Stomach (tissue), 9 donors: ENCODE results near the gene DEPDC1B. TPM values are rescaled to one million over a fixed set of nuclear protein-coding genes. Genes with fewer than 3 reads are reported as not detected.

ENCODE experiments used
- DNase-seq, 2 donors: peaks; one replicate each; pipeline versions ENCODE4 v3.0.0 to v3.0.0-alpha.2; 2013 to 2019
- H3K27ac ChIP-seq, 5 donors: fragments of 200-600 bp in 4 of 5; sonication (generic) in 4 of 5; one replicate each; pipeline ENCODE4 v1.5.1; 2013 to 2019; ENCODE audit warnings: mild to moderate bottlenecking in 1 of 5, moderate library complexity in 1 of 5
- H3K27me3 ChIP-seq, 3 donors: fragments of 200-600 bp; sonication (generic); one replicate each; pipeline ENCODE4 v1.5.1; 2017 to 2019; ENCODE audit warnings: mixed run types in 1 of 3
- H3K36me3 ChIP-seq, 4 donors: fragments of 200-600 bp; sonication (generic); 1 replicate in 3 of 4; 2 replicates in 1 of 4; pipeline ENCODE4 v1.5.1; 2016 to 2019
- H3K4me1 ChIP-seq, 4 donors: fragments of 200-600 bp; sonication (generic); one replicate each; pipeline ENCODE4 v1.5.1; 2016 to 2019
- H3K4me3 ChIP-seq, 4 donors: fragments of 200-600 bp; sonication (generic) in 3 of 4; one replicate each; pipeline ENCODE4 v1.5.1; 2016 to 2019; ENCODE audit warnings: mild to moderate bottlenecking in 1 of 4
- H3K9me3 ChIP-seq, 4 donors: fragments of 200-600 bp; sonication (generic); one replicate each; pipeline ENCODE4 v1.5.1; 2016 to 2019
- EP300 ChIP-seq: sonication (generic); formaldehyde crosslinking; IDR thresholded peaks from one replicate; pipeline ENCODE4 v1.6.1; 2017; ENCODE audit warnings: antibody characterized with exemption
- POLR2A ChIP-seq, 4 donors: fragments of 450-650 bp; IDR thresholded peaks; one replicate each; pipeline ENCODE4 v1.6.1; 2016; ENCODE audit warnings: antibody characterized with exemption in 4 of 4, control low read depth in 2 of 4, mild to moderate bottlenecking in 1 of 4, moderate library complexity in 1 of 4
- POLR2AphosphoS5 ChIP-seq, 3 donors: sonication (generic); formaldehyde crosslinking; IDR thresholded peaks; one replicate each; pipeline ENCODE4 v1.6.1; 2016; ENCODE audit warnings: antibody characterized with exemption in 3 of 3
- WGBS, 5 donors: extraction: QIAGEN DNeasy Blood & Tissue Kit in 3 of 5; methylation state at CpG; one replicate each; pipeline versions ENCODE4 v1.1.5 to v1.1.7; 2013 to 2018; 5-methylcytosine and 5-hydroxymethylcytosine counted together
- intact Hi-C: fragments of 100-400 bp; cut with DNase I; formaldehyde crosslinking; loops from one replicate; pipeline ENCODE4 v1.15.1; 2023; ENCODE audit warnings: low total_unique reads
- polyA plus RNA-seq, 3 donors: library from polyadenylated mRNA; stranded (reverse); fragments of 200-250 nt; gene quantifications; one replicate each; pipeline ENCODE4 v1.2.3, GENCODE V29; 2013
- total RNA-seq, 5 donors: library from RNA; depleted of rRNA; stranded (reverse); fragments of >200 nt; gene quantifications; one replicate each; pipeline versions ENCODE4 v1.1.0 to v1.2.3, GENCODE V29; 2014 to 2016
- TF ChIP-seq, protein P1 (sequence below), 7 experiments: fragments of 450-650 bp in 4 of 7; fragments of 200-600 bp in 3 of 7; sonication (generic) in 3 of 7; IDR thresholded peaks; one replicate each; pipeline ENCODE4 v1.5.1; 2016 to 2019; ENCODE audit warnings: antibody characterized with exemption in 7 of 7, control low read depth in 2 of 7, mild to moderate bottlenecking in 1 of 7
- donor health status: healthy with polysubstance abuse.
- donor health status: Bipolar disorder and iron deficiency.
- donor health status: healthy.

DEPDC1B gene
- total and polyA plus RNA-seq, 8 donors = 0.14 to 40.6 (median 1.9) TPM; not detected in 1

DNA sequence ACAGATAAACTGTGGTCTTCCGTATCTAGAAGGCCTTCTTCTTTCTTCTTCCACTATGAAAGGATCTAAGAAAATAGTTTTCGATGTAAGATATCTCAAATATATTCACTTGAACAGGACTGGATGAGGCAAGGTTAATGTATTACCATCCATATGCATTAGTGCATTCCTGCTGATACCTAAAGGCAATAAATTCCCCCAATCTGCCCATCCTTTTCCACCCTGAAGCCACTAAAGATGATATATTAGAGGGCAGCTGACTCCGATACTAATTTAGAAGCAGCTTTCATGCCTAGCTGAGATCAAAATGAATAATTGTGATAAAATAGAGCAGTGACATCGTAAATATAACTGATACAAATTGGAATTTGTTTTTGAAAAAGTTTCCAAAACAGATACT is 63.3 kb downstream of the DEPDC1B start:
- intact Hi-C loops = no loop called here
- no peaks in the 10 kb centered on the region for H3K4me1 ChIP-seq
- no peaks in the 10 kb centered on the region for H3K36me3 ChIP-seq
- H3K27ac ChIP-seq = no peak overlapping the region
- no peak for TF ChIP-seq POLR2AphosphoS5 (IDR thresholded peaks at IDR 0.05)
- no peak for TF ChIP-seq EP300
- TF ChIP-seq POLR2A (IDR thresholded peaks at IDR 0.05) = no peak
- TF ChIP-seq, protein P1, sequence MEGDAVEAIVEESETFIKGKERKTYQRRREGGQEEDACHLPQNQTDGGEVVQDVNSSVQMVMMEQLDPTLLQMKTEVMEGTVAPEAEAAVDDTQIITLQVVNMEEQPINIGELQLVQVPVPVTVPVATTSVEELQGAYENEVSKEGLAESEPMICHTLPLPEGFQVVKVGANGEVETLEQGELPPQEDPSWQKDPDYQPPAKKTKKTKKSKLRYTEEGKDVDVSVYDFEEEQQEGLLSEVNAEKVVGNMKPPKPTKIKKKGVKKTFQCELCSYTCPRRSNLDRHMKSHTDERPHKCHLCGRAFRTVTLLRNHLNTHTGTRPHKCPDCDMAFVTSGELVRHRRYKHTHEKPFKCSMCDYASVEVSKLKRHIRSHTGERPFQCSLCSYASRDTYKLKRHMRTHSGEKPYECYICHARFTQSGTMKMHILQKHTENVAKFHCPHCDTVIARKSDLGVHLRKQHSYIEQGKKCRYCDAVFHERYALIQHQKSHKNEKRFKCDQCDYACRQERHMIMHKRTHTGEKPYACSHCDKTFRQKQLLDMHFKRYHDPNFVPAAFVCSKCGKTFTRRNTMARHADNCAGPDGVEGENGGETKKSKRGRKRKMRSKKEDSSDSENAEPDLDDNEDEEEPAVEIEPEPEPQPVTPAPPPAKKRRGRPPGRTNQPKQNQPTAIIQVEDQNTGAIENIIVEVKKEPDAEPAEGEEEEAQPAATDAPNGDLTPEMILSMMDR (IDR thresholded peaks at IDR 0.05) = no peak
- no peaks in the 10 kb centered on the region for H3K27me3 ChIP-seq
- H3K9me3 ChIP-seq = no peaks in the 10 kb centered on the region
- H3K4me3 ChIP-seq = no peak overlapping the region
- no peak for DNase-seq
- 92 to 98% (median 96%) methylated on average over 4 of the region's 4 CpGs for WGBS, 5 donors

DNA sequence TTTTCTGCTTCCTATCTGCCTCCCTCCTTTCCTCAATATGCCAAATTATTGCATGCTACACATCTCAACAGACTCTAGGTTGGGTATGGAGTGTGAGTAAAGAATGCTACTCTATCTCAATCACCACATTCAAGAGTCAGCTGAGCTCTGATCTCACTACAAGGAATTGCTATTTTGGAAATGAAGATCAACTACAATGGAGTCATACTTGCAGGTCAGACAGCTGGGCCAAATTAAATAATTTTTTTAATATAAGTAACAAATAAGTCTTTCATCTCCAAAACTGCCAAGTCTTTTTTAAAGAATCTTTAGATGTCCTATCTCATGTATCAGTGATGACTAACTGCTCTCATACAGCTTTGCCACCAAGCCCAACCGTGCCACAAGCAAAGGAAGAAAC is 64.0 kb downstream of the DEPDC1B start:
- Histone ChIP-seq H3K9me3 (no peaks in the 10 kb centered on the region), H3K27me3 (no peaks in the 10 kb centered on the region), H3K27ac (no peak overlapping the region), H3K36me3 (no peaks in the 10 kb centered on the region), H3K4me1 (no peaks in the 10 kb centered on the region), H3K4me3 (no peak overlapping the region)
- 86 to 100% (median 94%) methylated on average over 1 of the region's 1 CpG for WGBS, 5 donors
- intact Hi-C loops = no loop called here
- TF ChIP-seq POLR2AphosphoS5 (IDR thresholded peaks at IDR 0.05) (no peak), EP300 (no peak)
- no peak for DNase-seq

DNA sequence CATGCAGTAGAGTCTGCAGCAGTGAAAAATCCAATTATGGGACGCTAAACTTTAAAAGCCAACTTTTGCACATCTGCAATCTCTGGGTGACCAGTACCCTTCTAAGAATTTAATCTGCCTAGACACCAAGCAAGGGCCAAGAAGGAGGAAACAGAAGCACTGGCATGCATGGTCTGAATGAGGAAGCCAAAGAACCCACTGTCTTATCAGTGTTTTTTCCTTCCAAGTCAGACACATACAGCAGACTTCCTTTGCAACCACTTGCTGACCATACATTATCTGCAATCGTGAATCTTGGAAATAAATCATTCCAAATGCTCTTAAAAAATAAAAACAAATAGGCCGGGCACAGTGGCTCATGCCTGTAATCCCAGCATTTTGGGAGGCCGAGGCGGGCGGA is 65.9 kb downstream of the DEPDC1B start:
- no peaks in the 10 kb centered on the region for H3K27me3 ChIP-seq
- no peaks in the 10 kb centered on the region for H3K36me3 ChIP-seq

DNA sequence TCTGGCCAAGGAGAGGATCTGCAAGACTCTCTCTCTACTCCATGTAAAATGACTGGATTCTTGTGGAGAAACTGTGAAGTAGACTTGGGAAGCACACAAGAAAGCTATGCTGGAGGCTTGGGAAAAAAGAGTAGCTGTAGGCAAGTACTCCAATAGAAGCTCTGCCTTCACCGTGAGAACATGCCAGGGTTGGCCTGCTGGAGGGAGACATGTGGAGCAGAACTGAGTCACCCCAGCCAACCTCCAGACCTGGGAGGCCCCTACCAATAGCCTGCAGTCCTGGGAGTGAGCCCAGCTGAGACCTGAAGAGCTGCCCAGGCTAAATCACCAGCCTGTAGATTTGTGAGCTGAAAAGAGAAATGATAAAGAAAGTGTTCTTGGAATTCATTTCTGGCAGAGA is 66.6 kb downstream of the DEPDC1B start:
- no peaks in the 10 kb centered on the region for H3K27me3 ChIP-seq
- no peak overlapping the region for H3K27ac ChIP-seq
- no peaks in the 10 kb centered on the region for H3K4me1 ChIP-seq
- H3K36me3 ChIP-seq = no peaks in the 10 kb centered on the region
- no peaks in the 10 kb centered on the region for H3K9me3 ChIP-seq
- DNase-seq = peak in 1 of 2 donors; percentile 15
- no peak overlapping the region for H3K4me3 ChIP-seq
- TF ChIP-seq EP300 = no peak
- TF ChIP-seq, protein P1 (IDR thresholded peaks at IDR 0.05) = no peak
- no peak for TF ChIP-seq POLR2A (IDR thresholded peaks at IDR 0.05)
- TF ChIP-seq POLR2AphosphoS5 (IDR thresholded peaks at IDR 0.05) = no peak
- intact Hi-C loops = no loop called here
- WGBS, 5 donors = 30 to 53% (median 43%) methylated on average over 1 of the region's 1 CpG

More for the DNA sequence above, 65.9 kb downstream of the DEPDC1B start:
- H3K9me3 ChIP-seq = no peaks in the 10 kb centered on the region
- 62 to 84% (median 76%) methylated on average over 6 of the region's 6 CpGs for WGBS, 5 donors
- no peak for DNase-seq
- TF ChIP-seq, protein P1 (IDR thresholded peaks at IDR 0.05) = no peak
- TF ChIP-seq POLR2A (IDR thresholded peaks at IDR 0.05) (no peak), EP300 (no peak), POLR2AphosphoS5 (IDR thresholded peaks at IDR 0.05) (no peak)
- H3K4me1 ChIP-seq = no peaks in the 10 kb centered on the region
- intact Hi-C loops = no loop called here
- no peak overlapping the region for H3K4me3 ChIP-seq
- H3K27ac ChIP-seq = no peak overlapping the region

DNA sequence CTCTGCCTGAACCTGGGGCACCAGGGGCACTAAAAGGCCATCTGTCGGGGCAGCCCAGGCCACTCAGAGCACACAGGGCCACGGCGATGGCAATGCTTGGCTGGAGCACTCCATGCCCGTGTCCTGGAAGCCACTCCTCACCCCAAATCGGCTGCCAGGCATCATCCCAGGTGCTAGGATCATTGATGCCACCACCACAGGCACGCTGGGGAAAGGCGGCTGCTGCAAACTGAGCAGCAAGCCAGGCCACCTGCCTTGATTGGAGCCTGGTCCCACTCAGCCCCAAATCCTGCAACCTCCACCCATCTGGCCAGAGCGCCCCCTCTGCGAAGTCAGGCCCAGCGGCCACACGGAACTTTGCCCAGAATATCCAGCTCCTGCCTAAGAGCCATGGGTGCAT is 67.8 kb downstream of the DEPDC1B start:
- H3K27ac ChIP-seq = no peak overlapping the region
- no peaks in the 10 kb centered on the region for H3K27me3 ChIP-seq
- TF ChIP-seq POLR2AphosphoS5 (IDR thresholded peaks at IDR 0.05) (no peak), EP300 (no peak), POLR2A (IDR thresholded peaks at IDR 0.05) (no peak)
- TF ChIP-seq, protein P1 (IDR thresholded peaks at IDR 0.05) = no peak
- H3K9me3 ChIP-seq = no peaks in the 10 kb centered on the region
- DNase-seq = no peak
- no peaks in the 10 kb centered on the region for H3K4me1 ChIP-seq
- intact Hi-C loops = no loop called here
- H3K4me3 ChIP-seq = no peak overlapping the region
- no peaks in the 10 kb centered on the region for H3K36me3 ChIP-seq
- 95 to 98% (median 97%) methylated on average over 5 to 11 of the region's 11 CpGs for WGBS, 5 donors
